HG02678 (cell line): ENCODE data around the gene GOSR2.

Experiments used
- ATAC-seq: cut with Tn5 transposase; IDR thresholded peaks from one replicate; pipeline ENCODE4 v1.9.1; 2021; ENCODE audit warnings: mild to moderate bottlenecking, moderate library complexity; ENCODE audit not compliant: unreplicated experiment

Gene GOSR2

GRCh38 chr17:46922804-46923635 is at the start of gene GOSR2:
Gene GOSR2 (plus strand): TSS chr17:46923160. CDS start chr17:46923193, 33 bp downstream.
- ATAC-seq = peak; percentile 87

DNA sequence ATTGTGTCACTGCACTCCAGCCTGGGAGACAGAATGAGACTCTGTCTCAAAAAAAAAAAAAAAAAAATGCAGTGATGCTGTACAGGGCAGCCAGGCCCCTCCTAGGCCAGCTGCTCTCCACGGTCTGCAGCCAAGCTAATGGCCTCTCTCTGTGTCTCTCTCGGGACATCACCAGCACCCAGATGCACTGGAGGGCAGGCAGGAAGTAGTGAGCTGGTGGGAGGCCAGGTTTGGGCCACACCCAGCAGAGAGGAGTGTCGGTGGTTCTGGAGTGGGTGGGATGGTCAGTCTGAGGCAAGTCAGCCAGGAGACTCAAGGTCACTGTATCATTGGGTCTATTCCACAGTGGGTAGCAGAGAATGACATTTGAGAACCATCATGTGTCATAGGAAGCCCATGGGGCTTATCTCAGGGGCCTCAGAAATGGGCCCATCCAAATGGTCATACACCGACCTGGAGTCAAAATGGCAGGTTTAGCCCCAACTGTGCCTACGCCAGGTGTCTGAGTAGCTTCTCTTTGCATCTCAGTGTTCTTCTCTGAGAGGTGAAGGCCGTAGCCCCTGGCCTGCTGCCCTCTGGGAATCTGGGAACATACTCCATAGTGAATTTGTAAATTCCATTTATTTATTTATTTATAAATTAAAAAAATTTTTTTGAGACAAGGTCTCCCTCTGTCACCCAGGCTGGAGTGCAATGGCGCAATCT is 48.9 kb upstream of the GOSR2 start:
- no peak for ATAC-seq

- ATAC-seq = no peak
Measured at GRCh38 chr17:46874906-46875305, 48.1 kb upstream of the GOSR2 start.

GRCh38 chr17:46875849-46876352 is 47.1 kb upstream of the GOSR2 start:
- ATAC-seq = no peak

DNA sequence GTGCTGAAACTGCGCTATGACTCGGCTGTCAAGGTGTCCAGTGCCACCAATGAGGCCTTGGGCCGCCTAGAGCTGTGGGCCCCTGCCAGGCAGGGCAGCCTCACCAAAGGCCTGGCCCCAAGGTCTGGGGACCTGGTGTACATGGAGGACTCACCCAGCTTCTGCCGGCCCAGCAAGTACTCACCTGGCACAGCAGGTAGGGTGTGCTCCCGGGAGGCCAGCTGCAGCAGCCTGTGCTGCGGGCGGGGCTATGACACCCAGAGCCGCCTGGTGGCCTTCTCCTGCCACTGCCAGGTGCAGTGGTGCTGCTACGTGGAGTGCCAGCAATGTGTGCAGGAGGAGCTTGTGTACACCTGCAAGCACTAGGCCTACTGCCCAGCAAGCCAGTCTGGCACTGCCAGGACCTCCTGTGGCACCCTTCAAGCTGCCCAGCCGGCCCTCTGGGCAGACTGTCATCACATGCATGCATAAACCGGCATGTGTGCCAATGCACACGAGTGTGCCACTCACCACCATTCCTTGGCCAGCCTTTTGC is 46.5 kb upstream of the GOSR2 start:
- no peak for ATAC-seq

DNA sequence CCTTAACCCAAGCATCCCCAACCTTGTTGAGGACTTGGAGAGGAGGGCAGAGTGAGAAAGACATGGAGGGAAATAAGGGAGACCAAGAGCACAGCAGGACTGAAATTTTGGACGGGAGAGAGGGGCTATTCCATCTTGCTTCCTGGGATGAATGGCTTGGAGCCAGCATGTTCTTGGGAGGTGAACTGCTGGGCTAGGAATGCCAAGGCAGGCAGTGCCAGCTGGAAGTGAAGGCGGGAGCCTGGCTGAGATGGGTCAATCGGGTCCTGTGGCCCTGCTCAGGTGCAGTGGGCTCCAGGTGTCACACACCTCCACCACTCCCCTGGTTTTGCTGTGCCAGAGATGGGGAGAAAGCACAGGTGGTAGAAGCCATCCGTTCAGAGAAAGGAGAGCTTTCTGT is 46.0 kb upstream of the GOSR2 start:
- no peak for ATAC-seq

GRCh38 chr17:46877466-46877865 is 45.5 kb upstream of the GOSR2 start:
- ATAC-seq = no peak

DNA sequence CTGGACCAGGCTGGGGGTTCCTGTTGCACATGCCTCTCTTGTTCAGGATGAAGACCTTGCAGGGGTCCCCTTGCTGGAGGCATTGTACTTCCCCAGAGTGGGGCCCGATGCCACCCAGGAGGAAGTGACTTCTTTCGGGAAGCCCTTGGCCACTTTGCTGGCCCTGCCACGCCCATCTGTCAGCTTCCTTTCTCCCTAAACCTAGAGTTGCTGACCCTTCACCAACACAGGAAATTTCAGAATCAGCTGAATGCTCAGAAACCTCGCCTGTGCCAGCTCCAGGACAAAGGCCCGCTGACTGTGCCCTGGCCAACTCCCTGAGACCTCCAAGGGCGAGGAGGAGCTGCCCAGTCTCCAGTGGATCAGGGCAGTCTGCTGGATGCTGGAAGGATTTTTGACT is 44.9 kb upstream of the GOSR2 start:
- no peak for ATAC-seq

DNA sequence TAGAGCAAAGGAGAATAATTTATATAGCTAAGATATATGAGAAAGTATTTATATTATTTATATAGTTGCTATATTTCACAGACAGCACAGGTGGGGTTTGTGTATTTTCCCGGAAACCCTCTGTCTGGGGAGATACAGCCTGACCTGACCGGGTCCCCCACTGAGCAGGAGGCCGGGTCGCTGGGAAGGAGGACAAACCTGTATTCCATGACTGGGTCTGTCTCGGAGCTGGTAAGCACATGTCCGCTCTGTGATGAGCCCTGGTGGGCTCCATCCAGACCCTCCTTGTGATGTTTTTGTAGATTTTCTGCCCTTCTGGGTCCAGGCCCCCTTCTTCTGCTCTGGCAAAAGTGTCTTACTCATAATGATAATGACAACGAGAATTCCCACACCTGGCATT is 43.9 kb upstream of the GOSR2 start:
- no peak for ATAC-seq

DNA sequence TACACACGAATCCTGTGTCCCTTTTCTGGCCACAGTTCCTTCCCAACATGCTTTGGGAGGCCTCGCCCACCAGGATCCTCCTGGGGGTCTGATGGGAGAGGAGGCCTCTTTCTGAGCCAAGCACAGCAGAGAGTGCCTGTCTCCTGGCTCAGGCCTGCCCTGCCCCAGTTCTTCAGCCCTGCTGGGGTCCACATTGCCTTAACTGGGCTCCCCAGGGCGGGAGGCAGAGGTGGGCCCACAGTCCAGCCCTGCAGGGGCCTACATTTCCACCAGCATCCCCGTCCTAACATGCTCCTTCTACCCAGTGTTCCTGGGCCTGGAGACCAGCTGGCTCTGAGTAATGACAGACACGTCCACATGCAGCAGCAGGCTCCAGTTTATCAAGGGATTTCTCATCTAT is 41.9 kb upstream of the GOSR2 start:
- no peak for ATAC-seq

DNA sequence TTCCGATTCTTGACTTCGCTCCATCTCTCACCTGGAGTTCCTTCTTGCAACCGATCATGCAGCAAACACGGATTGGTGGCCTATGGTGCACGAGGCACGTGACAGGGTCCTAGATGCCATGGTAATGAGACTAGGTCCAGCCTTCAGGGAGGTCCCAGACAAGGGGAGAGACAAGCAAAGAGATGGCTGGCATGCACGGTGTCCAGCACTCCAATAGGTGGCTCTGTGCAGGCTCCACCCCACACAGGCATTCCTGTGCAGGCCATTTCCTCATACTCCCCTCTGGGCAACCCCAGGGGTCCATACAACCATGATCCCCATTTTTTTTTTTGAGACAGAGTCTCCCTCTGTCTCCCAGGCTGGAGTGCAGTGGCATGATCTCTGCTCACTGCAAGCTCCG is 40.3 kb upstream of the GOSR2 start:
- ATAC-seq = no peak

GRCh38 chr17:46883871-46884520 is 39.0 kb upstream of the GOSR2 start:
- no peak for ATAC-seq

DNA sequence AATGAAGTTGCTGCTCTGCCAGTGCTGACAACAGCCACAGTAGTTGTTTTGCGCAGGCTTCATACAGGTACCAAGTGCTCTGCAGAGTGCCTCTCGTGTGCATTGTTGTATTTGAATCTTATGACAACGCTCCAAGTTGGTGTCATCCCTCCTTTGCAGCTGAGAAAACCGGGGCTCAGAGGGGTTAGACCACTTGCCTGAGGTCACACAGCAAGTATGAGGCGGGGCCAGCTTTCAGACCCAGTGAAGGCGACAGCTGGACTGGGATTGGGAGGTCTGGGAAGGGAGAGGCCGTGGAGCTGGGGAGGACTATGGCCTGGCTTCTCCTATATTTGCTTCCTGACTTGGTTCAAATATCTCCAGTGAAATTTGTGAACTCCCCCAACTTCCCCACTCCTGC is 38.4 kb upstream of the GOSR2 start:
- no peak for ATAC-seq

DNA sequence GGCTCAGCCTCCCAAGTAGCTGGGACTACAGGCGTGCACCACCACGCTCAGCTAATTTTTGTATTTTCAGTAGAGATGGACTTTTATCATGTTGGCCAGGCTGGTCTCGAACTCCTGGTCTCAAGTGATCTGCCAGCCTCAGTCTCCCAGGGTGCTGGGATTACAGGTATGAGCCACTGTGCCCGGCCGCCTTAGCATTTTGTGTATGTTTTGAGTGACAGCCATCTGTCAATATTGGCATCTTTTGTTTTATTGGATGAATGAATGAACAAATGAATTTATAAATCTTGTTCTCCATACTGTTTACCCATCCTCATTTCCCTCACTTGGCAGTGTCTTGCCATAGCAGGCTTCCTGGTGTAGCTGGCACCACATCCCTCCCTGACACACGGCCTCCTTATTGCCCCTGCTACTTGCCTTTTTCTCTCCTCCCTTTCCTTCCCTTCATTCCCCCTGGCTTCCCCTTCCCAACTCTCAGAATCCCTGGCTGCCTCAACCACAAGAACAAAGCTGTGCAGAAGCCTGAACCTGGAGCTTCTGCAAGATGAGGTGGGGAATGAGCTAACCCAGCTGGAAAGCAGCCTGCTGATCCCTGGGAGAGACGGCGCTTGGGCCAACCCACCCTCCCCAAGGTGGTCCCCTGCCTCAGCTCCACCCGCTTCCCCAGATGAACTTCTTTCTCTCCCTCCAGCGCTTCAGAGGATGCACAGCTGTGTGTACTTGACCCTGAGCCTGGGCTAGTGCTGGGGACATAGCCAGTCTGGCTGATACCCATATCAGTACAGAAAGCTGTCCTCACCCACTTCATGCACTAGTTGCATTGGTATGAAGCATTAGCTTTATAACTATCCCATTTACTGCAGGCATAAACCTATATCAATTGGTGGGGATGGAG is 37.3 kb upstream of the GOSR2 start:
- ATAC-seq = no peak

GRCh38 chr17:46886310-46886663 is 36.7 kb upstream of the GOSR2 start:
- ATAC-seq = no peak

DNA sequence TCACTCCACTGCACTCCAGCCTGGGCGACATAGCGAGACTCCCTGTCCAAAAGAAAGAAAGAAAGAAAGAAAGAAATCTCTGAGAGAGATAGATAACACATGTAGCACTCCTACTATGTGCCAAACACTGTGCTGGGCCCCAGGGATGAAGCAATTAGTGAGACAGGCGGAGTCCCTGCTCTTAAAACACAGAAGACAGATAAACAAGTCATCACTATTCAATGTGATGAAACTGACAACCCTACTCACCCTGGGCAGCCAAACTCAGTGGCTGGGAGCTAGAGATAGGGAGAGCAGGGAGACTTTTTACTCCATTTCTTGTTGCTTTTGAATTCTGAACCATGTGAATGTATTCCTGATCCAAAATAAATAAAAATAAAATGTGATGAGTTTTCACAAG is 35.2 kb upstream of the GOSR2 start:
- no peak for ATAC-seq

- ATAC-seq = no peak
Measured at GRCh38 chr17:46888727-46889126, 34.2 kb upstream of the GOSR2 start.

DNA sequence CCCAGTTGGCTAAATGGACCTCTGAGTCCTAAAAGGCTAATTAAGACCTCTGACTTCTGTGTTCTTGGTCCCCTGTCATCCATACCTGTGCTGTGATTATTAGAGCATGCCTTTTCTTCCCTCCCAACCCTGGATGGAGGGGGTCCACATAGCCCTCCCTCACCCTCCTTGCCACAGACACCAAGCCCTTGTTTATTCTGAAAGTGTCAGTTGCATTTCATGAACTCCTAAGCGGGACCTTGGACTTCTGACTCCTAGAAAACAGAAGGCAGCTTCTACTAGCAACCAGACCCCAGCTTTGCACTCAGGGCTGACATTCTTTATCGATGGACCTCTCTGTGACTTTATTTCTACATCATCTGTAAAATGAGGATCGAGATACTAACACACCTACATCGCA is 33.4 kb upstream of the GOSR2 start:
- no peak for ATAC-seq

- no peak for ATAC-seq
Measured at GRCh38 chr17:46889992-46890564, 32.9 kb upstream of the GOSR2 start.

DNA sequence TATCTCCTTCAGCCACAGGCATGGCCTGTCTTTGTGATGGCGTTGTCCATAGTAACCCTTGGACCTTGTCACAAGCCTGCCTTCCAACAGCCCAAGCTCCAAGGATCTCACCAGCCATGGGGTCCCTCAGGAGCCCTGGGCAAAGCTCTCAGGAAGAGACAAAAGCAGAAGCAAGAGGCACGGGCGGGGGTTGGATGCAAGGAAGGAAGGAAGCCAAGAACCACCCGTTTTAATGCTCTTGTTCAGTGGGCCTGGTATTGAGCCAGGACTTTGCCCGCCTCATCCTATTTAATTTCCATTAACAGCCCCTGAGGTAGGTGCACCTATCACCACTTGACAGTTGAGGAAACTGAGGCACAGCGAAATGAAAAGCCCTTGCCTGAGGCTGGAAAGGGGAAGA is 32.3 kb upstream of the GOSR2 start:
- no peak for ATAC-seq
